NCI-H2227 treated with DMSO at 0.1 percent for 48 hours (cell line): Measurements from ENCODE around the gene PRKAR1B.
"Not testable (repeated sequence)": the region's sequence is repeated elsewhere in the genome, so short reads cannot be mapped to it uniquely, and the experiment has no call there.

Source experiments
- DNase-seq: peaks from one replicate; lab custom pipeline; 2025; lab: John Stamatoyannopoulos, UW

PRKAR1B gene

GRCh38 chr7:644381-645305 lies 82.4 kb downstream of the PRKAR1B start:
- no peak for DNase-seq

DNA sequence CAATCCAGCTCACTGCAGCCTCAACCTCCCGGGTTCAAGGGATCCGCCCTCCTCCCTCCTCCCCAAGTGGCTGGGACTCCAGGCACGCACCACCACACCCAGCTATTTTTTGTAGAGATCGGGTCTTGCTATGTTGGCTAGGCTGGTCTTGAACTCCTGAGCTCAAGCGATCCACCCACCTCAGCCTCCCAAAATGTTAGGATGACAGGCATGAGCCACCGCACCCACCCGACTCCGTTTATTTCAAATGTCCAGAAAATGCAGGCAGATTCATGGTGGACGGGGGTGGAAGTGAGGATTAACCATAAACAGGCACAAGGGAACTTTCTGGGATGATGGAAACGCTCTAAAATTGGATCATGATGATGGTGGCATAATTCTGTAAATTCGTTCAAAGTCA lies 85.1 kb downstream of the PRKAR1B start:
- DNase-seq = no peak

DNA sequence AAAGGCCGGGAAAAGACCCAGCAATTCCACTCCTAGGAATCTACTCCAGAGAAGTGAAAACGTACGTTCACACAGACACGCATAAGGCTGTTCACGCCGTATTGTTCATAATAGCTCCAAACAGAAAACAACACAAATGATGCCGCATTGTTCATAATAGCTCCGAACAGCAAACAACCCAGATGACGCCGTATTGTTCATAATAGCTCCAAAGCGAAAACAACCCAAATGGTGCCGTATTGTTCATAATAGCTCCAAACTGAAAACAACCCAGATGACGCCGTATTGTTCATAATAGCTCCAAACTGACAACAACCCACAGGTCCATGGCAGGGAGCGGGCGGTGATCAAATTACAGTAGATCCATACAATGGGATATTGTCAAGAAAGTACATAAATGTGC lies 85.8 kb downstream of the PRKAR1B start:
- no peak for DNase-seq

DNA sequence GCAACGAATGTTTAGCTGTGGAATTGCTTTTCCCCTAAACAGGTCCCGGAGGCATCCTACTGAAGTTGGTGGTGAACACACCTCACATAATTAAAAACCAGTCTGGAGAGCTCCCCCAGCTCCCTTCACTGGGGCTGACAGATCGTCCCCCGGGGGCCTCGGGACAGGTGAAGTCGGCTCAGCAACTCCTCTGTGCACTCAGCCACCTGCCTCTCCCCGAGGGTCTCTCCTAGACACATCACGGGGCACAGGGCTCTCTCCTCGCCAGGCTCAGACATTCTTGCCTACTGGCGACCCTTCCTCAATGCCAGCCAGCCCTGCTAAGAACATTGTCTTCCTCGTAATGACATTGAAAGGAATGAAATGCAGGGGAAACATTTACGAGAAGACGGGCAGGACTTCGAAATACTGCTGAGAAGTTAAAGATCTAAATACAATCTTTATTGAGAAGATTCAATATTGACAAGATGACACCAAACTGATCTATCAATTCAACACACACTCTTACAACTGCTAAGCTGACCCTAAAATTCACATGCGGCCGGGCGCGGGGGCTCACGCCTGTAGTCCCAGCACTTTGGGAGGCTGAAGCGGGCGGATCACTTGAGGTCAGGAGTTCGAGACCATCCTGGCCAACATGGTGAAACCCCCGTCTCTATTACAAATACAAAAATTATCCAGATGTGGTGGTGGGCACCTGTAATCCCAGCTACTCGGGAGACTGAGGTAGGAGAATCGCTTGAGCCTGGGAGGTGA lies 88.6 kb downstream of the PRKAR1B start:
- DNase-seq = no peak

GRCh38 chr7:637826-638225 lies 89.3 kb downstream of the PRKAR1B start:
- no peak for DNase-seq

DNA sequence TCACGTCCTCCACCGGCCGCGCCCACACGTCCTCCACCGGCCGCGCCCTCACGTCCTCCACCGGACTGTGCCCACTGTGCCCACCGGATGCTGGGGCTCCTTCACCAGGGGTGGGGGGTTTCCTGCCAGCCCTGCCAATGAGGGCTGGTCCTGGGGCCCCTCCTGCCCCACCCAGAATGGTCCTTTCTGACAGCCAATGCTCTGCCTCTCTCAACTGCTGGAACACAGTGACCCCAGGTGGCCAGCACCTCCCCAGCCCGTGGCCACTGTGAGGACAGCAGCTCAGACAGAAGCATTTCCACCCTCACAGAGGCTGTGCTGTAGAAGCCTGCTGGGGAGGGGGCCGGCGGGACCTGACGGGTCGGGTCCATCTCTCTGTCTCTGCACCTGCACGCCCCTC lies 90.7 kb downstream of the PRKAR1B start:
- no peak for DNase-seq

- DNase-seq = not testable (repeated sequence)
These were observed 91.2 kb downstream of the PRKAR1B start for GRCh38 chr7:635687-636382.

- DNase-seq = no peak
These were observed 91.9 kb downstream of the PRKAR1B start for GRCh38 chr7:635227-635626.

DNA sequence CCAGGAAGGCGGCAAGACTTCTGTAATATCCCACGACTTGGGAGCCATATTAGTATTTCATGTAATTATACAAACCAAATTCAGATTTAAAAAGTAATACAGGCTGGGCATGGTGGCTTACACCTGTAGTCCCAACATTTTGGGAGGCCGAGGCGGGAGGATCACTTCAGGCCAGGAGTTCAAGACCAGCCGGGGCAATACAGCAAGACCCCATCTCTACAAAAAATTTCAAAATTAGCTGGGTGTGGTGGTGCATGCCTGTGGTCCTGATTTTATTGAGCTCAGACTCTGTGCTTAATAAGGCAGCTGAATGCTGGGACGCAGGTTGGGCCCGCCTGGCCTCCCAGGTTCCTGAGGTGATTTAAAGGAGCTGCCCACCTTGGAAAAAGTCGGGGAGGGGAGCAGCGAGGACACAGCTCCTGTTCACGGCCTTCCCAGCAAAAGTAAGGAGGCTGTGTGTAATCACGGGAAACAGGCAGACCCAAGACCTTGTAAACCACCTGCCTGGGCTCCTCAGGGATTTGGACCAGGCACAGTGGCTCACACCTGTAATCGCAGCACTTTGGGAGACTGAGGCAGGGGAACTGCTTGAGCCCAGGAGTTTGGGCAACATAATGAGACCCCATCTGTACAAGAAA lies 93.6 kb downstream of the PRKAR1B start:
- DNase-seq = no peak

- no peak for DNase-seq
These were observed 94.3 kb downstream of the PRKAR1B start for GRCh38 chr7:632831-633210.

DNA sequence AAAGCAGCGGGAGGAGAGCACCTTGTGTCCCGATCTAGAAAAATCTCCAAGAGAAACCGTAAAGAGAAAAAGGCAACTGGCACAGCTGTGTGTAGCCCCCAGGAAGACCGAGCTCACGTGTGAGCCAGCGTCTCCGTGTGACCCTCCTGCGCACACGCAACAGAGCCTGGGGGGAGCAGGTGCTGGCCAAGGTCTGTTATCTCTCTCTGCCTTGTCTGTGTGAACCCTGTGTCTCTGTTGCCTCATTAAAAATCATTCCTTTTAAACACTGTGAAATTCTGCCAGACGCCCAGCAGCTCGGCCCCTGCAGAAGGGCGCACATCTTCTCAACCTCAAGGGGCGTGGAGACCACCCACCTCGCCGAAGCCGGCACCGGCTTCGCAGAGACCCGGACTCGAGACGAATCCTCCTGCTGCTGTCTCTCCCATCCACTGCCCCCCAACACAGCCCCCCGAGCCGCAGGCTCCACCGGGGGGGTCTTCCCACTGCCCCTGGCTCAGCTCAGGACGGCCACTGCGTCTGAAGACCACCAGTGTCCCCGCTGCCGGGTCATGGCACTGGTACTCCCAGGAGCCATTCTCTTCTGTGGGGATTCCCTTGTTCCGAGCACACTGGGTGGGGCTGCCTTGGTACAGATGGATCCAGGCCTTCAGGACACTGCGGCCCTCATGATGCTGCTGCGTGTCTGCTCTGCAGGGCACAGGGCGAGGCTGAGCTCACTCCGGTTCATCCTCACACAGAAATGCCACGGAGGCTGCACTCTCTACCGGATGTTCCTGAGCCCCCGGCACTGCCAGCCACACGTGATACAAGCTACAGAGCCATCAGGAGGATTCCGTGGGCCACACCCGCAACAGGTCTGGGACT lies 94.9 kb downstream of the PRKAR1B start:
- DNase-seq = no peak

- no peak for DNase-seq
These were observed 95.8 kb downstream of the PRKAR1B start for GRCh38 chr7:631291-631711.

- DNase-seq = no peak
These were observed 96.5 kb downstream of the PRKAR1B start for GRCh38 chr7:630539-630938.

DNA sequence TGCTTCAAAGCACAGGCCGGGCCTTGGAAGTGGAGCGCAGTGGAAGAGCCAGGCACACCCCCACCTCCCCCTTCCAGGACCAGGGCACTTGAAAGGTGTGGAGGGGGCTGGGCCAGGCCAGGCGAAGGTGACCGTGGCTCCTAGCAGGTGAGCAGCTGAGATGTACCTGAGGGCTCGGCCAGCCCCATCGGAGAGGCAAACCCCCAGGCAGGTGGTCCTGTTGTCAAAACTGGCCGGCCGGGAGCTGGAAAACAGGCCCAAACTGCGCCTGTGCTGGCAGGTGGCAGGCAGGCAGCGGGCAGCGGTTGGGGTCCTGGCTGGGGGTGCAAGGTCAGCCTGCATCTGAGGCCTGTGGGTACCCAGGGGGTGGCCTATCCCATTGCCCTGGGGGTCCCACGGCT lies 97.0 kb downstream of the PRKAR1B start:
- no peak for DNase-seq

DNA sequence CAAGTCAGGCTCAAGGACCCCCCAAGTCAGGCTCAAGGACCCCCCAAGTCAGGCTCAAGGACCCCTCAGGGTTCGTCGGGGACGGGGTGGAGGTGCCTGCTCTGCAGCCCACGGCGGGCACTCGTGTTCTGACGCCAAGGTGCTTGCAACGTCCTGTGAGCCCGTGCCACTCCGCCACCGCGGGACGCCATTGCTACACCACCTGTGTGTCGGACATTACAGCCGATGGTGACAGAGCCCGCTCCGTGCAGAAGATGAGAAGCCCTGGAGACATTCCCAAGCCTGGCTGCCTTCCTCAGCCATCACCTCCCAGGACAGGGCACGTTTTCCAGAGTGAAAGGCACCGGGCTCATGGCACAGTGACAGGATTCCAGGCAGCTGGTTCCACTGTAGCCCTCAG lies 98.3 kb downstream of the PRKAR1B start:
- DNase-seq = no peak

DNA sequence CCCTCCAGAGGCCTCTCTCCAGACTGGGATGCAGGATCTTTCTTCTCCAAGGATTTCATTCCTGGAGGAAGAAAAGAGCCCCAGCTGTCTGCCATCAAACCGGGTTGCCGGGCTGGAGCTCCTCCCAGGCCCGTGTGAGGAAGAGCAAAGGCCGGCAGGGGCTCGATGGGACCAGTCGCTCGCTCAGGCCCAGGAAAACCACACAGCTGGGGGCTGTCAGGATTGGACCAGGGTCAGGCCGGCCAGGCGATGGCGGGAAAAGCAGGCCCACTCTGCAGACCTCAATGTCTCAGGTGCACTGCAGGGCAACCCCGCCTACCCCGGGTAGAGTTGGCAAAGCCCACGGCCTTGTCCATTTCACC lies 98.7 kb downstream of the PRKAR1B start:
- DNase-seq = no peak

- DNase-seq = no peak
These were observed 99.2 kb downstream of the PRKAR1B start for GRCh38 chr7:627661-628401.

DNA sequence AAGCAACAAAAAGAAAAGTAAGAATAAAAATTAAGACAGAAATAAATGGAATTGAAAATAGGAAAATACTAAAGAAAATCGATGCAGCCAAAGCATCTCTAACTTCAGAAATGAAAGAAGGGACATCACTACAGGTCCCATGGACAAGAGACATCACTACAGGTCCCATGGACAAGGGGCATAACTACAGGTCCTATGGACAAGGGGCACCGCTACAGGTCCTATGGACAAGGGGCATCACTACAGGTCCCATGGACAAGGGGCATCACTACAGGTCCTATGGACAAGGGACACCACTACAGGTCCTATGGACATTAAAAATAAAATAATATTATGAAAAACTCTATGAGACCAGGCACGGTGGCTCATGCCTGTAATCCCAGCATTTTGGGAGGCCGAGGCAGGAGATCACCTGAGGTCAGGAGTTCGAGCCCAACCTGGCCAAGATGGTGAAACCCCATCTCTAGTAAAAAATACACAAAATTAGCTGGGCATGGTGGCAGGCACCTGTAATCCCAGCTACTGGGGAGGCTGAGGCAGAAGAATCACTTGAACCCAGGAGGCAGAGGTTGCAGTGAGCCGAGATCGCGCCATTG lies 101.6 kb downstream of the PRKAR1B start:
- no peak for DNase-seq

GRCh38 chr7:623464-623863 lies 103.6 kb downstream of the PRKAR1B start:
- no peak for DNase-seq
